HEK293T (cell line): ENCODE measurements around the gene ATG5.

Experiments
- CTCF ChIA-PET: fragments of 350-600 bp; formaldehyde crosslinking; extraction: SDS; loops from one replicate; lab custom pipeline; 2021; ENCODE audit warnings: antibody characterized with exemption, inconsistent platforms; lab: Yijun Ruan, JAX
- POLR2A ChIA-PET: fragments of 350-600 bp; formaldehyde crosslinking; extraction: SDS; loops from one replicate; lab custom pipeline; 2020; ENCODE audit warnings: antibody characterized with exemption, inconsistent platforms; lab: Yijun Ruan, JAX
- DNase-seq: peaks from one replicate; pipeline ENCODE4 v3.0.0; 2012; ENCODE audit warnings: mixed read lengths; ENCODE audit errors: extremely low spot score
- ARNT ChIP-seq: fragments of 450-650 bp; IDR thresholded peaks from 2 replicates; pipeline ENCODE4 v1.6.1; 2017; ENCODE audit warnings: mild to moderate bottlenecking
- BHLHE40 ChIP-seq: fragments of 450-650 bp; IDR thresholded peaks from 2 replicates; pipeline ENCODE4 v1.6.1; 2016; ENCODE audit warnings: mild to moderate bottlenecking, moderate library complexity, borderline replicate concordance
- CTBP1 ChIP-seq: fragments of 450-650 bp; IDR thresholded peaks from 2 replicates; pipeline ENCODE4 v1.6.1; 2016; ENCODE audit warnings: borderline replicate concordance
- ELF4 ChIP-seq: fragments of 450-650 bp; IDR thresholded peaks from 2 replicates; pipeline ENCODE4 v1.6.1; 2017; ENCODE audit warnings: antibody characterized with exemption
- FOXA1 ChIP-seq: fragments of 450-650 bp; IDR thresholded peaks from 2 replicates; pipeline ENCODE4 v1.6.1; 2016; ENCODE audit warnings: mild to moderate bottlenecking
- FOXK2 ChIP-seq: fragments of 450-650 bp; IDR thresholded peaks from 2 replicates; pipeline ENCODE4 v1.6.1; 2016; ENCODE audit warnings: mild to moderate bottlenecking
- FOXM1 ChIP-seq: fragments of 450-650 bp; IDR thresholded peaks from 2 replicates; pipeline ENCODE4 v1.6.1; 2017; ENCODE audit warnings: mild to moderate bottlenecking, borderline replicate concordance
- HDGF ChIP-seq: fragments of 450-650 bp; IDR thresholded peaks from 2 replicates; pipeline ENCODE4 v1.6.1; 2017; ENCODE audit warnings: antibody characterized with exemption, borderline replicate concordance
- L3MBTL2 ChIP-seq: fragments of 450-650 bp; conservative IDR thresholded peaks from 2 replicates; pipeline ENCODE4 v1.6.1; 2016; ENCODE audit warnings: mild to moderate bottlenecking
- LEF1 ChIP-seq: fragments of 450-650 bp; IDR thresholded peaks from 2 replicates; pipeline ENCODE4 v1.6.1; 2017; ENCODE audit warnings: mild to moderate bottlenecking, borderline replicate concordance
- NFRKB ChIP-seq: fragments of 450-650 bp; IDR thresholded peaks from 2 replicates; pipeline ENCODE4 v1.6.1; 2016; ENCODE audit warnings: mild to moderate bottlenecking, moderate library complexity
- SP1 ChIP-seq: fragments of 450-650 bp; IDR thresholded peaks from 2 replicates; pipeline ENCODE4 v1.6.1; 2017
- SUZ12 ChIP-seq: fragments of 450-650 bp; IDR thresholded peaks from 2 replicates; pipeline ENCODE4 v1.6.1; 2016; ENCODE audit warnings: mild to moderate bottlenecking
- TARDBP ChIP-seq: fragments of 450-650 bp; IDR thresholded peaks from 2 replicates; pipeline ENCODE4 v1.6.1; 2016
- ZNF384 ChIP-seq: fragments of 450-650 bp; IDR thresholded peaks from 2 replicates; pipeline ENCODE4 v1.6.1; 2016
- TF ChIP-seq, protein P1 (sequence below): fragments of 450-650 bp; IDR thresholded peaks from 2 replicates; pipeline ENCODE4 v1.6.1; 2016

ATG5 gene

DNA sequence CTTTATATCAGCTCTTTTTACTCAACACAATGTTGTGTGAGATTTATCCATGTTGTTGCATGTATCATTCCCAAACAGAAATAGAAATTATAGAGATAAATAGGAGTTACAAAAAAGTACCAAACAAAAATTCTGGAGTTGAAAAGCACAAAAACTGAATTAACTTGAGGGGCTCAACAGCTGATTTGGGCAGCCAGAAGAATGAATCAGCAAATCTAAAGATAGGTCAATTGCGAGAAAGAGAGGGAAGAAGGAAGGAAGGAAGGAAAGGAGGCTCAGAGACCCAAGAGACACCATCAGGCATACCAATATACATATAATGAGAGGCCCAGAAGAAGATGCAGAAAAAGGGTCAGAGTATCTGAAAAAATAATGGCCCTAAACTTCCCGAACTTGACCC lies 98.9 kb downstream of the ATG5 start:
- ChIA-PET POLR2A (no interaction called here), CTCF (no interaction called here)
- TF ChIP-seq SUZ12 (no peak), ELF4 (no peak), L3MBTL2 (no peak), NFRKB (no peak), CTBP1 (no peak), FOXM1 (no peak), BHLHE40 (no peak), SP1 (no peak), FOXK2 (no peak), HDGF (no peak), ARNT (no peak), ZNF384 (no peak)
- DNase-seq, result no peak

DNA sequence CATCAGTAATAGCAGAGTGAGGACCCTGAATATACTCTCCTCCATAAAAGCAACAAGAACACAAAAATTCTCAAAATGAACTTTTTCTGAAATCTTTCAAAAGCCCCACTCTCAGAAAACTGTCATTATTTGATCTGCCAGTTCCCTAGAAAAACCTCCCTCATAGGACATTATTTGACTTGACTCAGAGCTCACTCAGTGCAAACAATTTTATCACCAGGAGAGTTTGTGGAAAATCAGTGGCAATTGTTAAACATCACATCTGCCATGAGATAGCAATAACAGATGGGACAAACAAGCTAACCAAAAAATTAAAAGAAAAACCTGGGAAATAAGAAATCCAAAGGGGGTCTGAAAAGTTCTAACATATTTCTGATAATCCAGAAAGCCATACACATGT lies 100.0 kb downstream of the ATG5 start:
- POLR2A ChIA-PET, result no interaction called here
- CTCF ChIA-PET, result no interaction called here
- TF ChIP-seq ZNF384 (no peak), LEF1 (no peak), SUZ12 (no peak), FOXM1 (no peak), FOXK2 (no peak), ARNT (no peak), ELF4 (no peak), BHLHE40 (no peak), L3MBTL2 (no peak), HDGF (no peak), TARDBP (no peak), NFRKB (no peak), SP1 (no peak), FOXA1 (no peak), CTBP1 (no peak)
- TF ChIP-seq, protein P1, sequence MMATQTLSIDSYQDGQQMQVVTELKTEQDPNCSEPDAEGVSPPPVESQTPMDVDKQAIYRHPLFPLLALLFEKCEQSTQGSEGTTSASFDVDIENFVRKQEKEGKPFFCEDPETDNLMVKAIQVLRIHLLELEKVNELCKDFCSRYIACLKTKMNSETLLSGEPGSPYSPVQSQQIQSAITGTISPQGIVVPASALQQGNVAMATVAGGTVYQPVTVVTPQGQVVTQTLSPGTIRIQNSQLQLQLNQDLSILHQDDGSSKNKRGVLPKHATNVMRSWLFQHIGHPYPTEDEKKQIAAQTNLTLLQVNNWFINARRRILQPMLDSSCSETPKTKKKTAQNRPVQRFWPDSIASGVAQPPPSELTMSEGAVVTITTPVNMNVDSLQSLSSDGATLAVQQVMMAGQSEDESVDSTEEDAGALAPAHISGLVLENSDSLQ, result no peak
- no peak for DNase-seq

DNA sequence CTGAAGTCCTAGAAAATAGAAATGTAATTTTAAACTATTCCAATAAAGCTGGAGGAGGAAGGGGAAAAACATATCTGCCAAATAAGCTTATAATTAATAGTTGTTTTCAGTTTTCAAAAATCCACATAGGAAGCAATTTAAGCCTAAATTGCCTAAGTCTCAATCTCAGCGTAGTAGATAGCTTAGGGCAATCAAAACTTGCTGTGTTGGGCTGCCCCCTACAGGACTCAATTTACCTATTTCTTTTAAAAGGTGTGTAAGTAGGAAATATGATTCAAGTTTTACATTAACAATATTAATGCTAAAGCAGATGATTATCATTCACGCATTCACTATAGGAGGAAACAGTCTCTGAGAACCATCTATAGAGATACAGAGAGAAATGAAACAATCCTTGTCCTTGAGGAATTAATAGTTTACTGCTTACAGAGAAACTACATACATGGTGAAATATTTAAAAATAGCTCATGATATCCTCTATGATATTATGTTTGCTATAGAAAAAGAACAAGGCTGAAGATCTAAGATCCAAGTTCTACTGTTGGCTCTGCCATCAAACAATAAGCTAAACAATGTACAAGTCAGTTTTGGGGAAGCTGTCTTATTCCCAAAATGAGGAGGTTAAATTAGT lies 102.1 kb downstream of the ATG5 start:
- POLR2A ChIA-PET, result no interaction called here
- CTCF ChIA-PET, result interaction anchor here (0.6 to 1.9 kb wide), 19 partner anchors 8 to 792 kb away, joined by 3 to 14 read pairs (median 4); partner anchors contain the start of gene PRDM1
- TF ChIP-seq, protein P1, result no peak
- TF ChIP-seq ZNF384, result no peak
- TF ChIP-seq L3MBTL2, result no peak
- TF ChIP-seq NFRKB, result no peak
- no peak for TF ChIP-seq TARDBP
- no peak for TF ChIP-seq ARNT
- no peak for TF ChIP-seq SUZ12
- no peak for TF ChIP-seq FOXK2
- TF ChIP-seq LEF1, result no peak
- no peak for TF ChIP-seq BHLHE40
- no peak for TF ChIP-seq FOXM1
- TF ChIP-seq CTBP1, result no peak
- peak; percentile 27 for DNase-seq

DNA sequence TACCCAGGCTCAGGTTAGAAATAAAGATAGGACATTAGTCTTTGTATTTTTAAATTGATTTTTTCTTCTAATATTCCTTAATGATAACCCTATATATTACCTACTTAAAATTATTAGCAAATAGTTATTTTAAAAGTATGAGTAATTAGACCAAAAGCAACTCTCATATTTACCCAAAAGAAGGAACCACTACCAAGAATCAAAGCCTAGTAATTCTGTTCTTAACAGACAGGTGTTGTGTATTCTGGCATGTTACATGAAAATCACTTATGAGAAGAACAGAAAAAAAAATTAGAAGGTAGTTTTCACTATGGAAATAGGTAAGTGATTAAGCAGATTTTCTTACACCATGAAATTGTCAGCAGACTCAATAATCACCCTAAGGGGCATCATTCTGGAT lies 105.1 kb downstream of the ATG5 start:
- DNase-seq, result no peak
- TF ChIP-seq BHLHE40, result no peak
- TF ChIP-seq HDGF, result no peak
- TF ChIP-seq SP1, result no peak
- POLR2A ChIA-PET, result no interaction called here
- CTCF ChIA-PET, result no interaction called here

DNA sequence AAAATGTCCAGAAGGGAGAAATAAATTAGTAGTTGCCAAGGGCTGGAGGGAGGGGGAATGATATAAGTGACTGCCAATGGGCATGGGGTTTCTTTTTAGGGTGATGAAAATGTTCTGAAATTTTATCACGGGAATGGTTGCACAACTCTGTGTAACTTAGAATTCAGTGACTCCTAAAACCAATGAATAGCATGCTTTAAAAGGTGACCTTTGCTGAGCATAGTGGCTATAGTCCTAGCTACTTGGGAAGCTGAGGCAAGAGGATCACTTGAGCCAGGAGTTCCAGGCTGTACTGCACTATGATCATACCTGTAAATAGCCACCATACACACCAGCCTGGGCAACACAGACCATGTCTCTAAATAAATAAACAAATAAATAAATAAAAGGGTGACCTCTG lies 109.0 kb downstream of the ATG5 start:
- ChIA-PET CTCF (interaction anchor here (0.7 kb wide), 1 partner anchor 838 kb away, joined by 4 read pairs; no protein-coding TSS in a partner anchor), POLR2A (no interaction called here)
- no peak for TF ChIP-seq FOXK2
- TF ChIP-seq BHLHE40, result no peak
- TF ChIP-seq SUZ12, result no peak
- TF ChIP-seq ZNF384, result no peak
- no peak for TF ChIP-seq CTBP1
- no peak for TF ChIP-seq LEF1
- no peak for TF ChIP-seq NFRKB
- TF ChIP-seq FOXA1, result no peak
- TF ChIP-seq, protein P1, result no peak
- TF ChIP-seq FOXM1, result no peak
- TF ChIP-seq ELF4, result no peak
- no peak for TF ChIP-seq L3MBTL2
- no peak for TF ChIP-seq HDGF
- no peak for TF ChIP-seq TARDBP
- no peak for TF ChIP-seq SP1
- no peak for TF ChIP-seq ARNT
- no peak for DNase-seq

DNA sequence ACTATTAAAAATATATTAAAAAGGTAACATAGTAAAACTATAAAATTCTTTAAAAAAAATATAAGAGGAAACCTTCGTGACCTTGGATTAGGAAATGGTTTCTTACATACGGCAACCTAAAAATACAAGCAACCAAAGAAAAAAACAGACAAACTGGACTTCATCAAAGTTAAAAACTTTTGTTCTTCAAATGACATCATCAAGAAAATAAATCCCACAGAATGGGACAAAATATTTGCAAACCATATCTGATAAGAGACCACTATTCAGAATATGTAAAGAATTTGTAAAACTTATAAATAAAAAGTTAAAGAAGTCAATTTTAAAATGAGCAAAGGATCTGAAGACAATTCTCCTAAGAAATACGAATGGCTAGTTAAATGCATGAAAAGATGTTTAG lies 110.0 kb downstream of the ATG5 start:
- ChIA-PET POLR2A (no interaction called here), CTCF (interaction anchor here (1.0 kb wide), 1 partner anchor 7 kb away, joined by 4 read pairs; no protein-coding TSS in a partner anchor)
- no peak for TF ChIP-seq FOXM1
- no peak for TF ChIP-seq LEF1
- no peak for TF ChIP-seq TARDBP
- no peak for TF ChIP-seq NFRKB
- no peak for TF ChIP-seq SUZ12
- DNase-seq, result no peak
